Erythroblast (primary cell): ENCODE results near the gene IL31.

Source experiments
- GATA1 ChIP-seq: IDR thresholded peaks from 2 replicates; pipeline ENCODE4 v1.6.1; 2011; ENCODE audit warnings: low read depth, mild to moderate bottlenecking, control low read depth, low read length, moderate library complexity
- POLR2A ChIP-seq: IDR thresholded peaks from 2 replicates; pipeline ENCODE4 v1.6.1; 2011; ENCODE audit warnings: mild to moderate bottlenecking, low read length

- TF ChIP-seq POLR2A = no peak
- TF ChIP-seq GATA1 = no peak
Observed at GRCh38 chr12:122148657-122149056, 25.4 kb downstream of the IL31 start.
